Measurements from ENCODE around the gene LMBR1. TPM values are rescaled to one million over a fixed set of nuclear protein-coding genes. Genes with fewer than 3 reads are reported as not detected.
"Not testable (repeated sequence)": the region's sequence is repeated elsewhere in the genome, so short reads cannot be mapped to it uniquely, and the experiment has no call there.

The LMBR1 gene
- total RNA-seq, 1 donor from 2014 or later = 89.1 TPM

GRCh38 chr7:156858523-156858922 is 34.5 kb downstream of the LMBR1 start:
- no peak overlapping the region for H3K27ac Mint-ChIP-seq
- no peak for TF ChIP-seq CTCF (IDR thresholded peaks at IDR 0.05; ENCODE audit: unreplicated experiment)
- no peak for DNase-seq (ENCODE audit: low spot score, unreplicated experiment)
- H3K27me3 Mint-ChIP-seq = no peaks in the 10 kb centered on the region
- peaks cover 70% of the 10 kb centered on the region for H3K36me3 Mint-ChIP-seq (ENCODE audit: insufficient read depth)
- peaks cover 56% of the 10 kb centered on the region for H3K9me3 Mint-ChIP-seq (ENCODE audit: low read depth)
- H3K4me3 Mint-ChIP-seq (ENCODE audit: low read depth) = no peak overlapping the region
- H3K4me1 Mint-ChIP-seq (ENCODE audit: low read depth) = no peaks in the 10 kb centered on the region

GRCh38 chr7:156857757-156858156 is 35.2 kb downstream of the LMBR1 start:
- Mint-ChIP-seq H3K27me3 (no peaks in the 10 kb centered on the region), H3K4me3 (ENCODE audit: low read depth) (no peak overlapping the region), H3K36me3 (ENCODE audit: insufficient read depth) (peaks cover 67% of the 10 kb centered on the region), H3K27ac (no peak overlapping the region), H3K4me1 (ENCODE audit: low read depth) (no peaks in the 10 kb centered on the region), H3K9me3 (ENCODE audit: low read depth) (peaks cover 53% of the 10 kb centered on the region)
- DNase-seq (ENCODE audit: low spot score, unreplicated experiment) = no peak
- TF ChIP-seq CTCF (IDR thresholded peaks at IDR 0.05; ENCODE audit: unreplicated experiment) = no peak

GRCh38 chr7:156854654-156855053 is 38.3 kb downstream of the LMBR1 start:
- H3K9me3 Mint-ChIP-seq (ENCODE audit: low read depth) = peaks cover 33% of the 10 kb centered on the region
- peaks cover 53% of the 10 kb centered on the region for H3K36me3 Mint-ChIP-seq (ENCODE audit: insufficient read depth)
- H3K4me1 Mint-ChIP-seq (ENCODE audit: low read depth) = no peaks in the 10 kb centered on the region
- no peaks in the 10 kb centered on the region for H3K27me3 Mint-ChIP-seq
- no peak overlapping the region for H3K27ac Mint-ChIP-seq
- H3K4me3 Mint-ChIP-seq (ENCODE audit: low read depth) = no peak overlapping the region
- no peak for TF ChIP-seq CTCF (IDR thresholded peaks at IDR 0.05; ENCODE audit: unreplicated experiment)
- DNase-seq (ENCODE audit: low spot score, unreplicated experiment) = no peak

- TF ChIP-seq CTCF (IDR thresholded peaks at IDR 0.05; ENCODE audit: unreplicated experiment) = no peak
- peaks cover 9% of the 10 kb centered on the region for H3K4me1 Mint-ChIP-seq (ENCODE audit: low read depth)
- H3K27me3 Mint-ChIP-seq = no peaks in the 10 kb centered on the region
- H3K36me3 Mint-ChIP-seq (ENCODE audit: insufficient read depth) = peaks cover 26% of the 10 kb centered on the region
- no peak for DNase-seq (ENCODE audit: low spot score, unreplicated experiment)
- H3K4me3 Mint-ChIP-seq (ENCODE audit: low read depth) = no peak overlapping the region
- H3K9me3 Mint-ChIP-seq (ENCODE audit: low read depth) = peaks cover 10% of the 10 kb centered on the region
- H3K27ac Mint-ChIP-seq = no peak overlapping the region
Measured at GRCh38 chr7:156848979-156849378, 44.0 kb downstream of the LMBR1 start.

- peaks cover 7% of the 10 kb centered on the region for H3K9me3 Mint-ChIP-seq (ENCODE audit: low read depth)
- no peak overlapping the region for H3K27ac Mint-ChIP-seq
- peaks cover 9% of the 10 kb centered on the region for H3K4me1 Mint-ChIP-seq (ENCODE audit: low read depth)
- DNase-seq (ENCODE audit: low spot score, unreplicated experiment) = no peak
- H3K27me3 Mint-ChIP-seq = no peaks in the 10 kb centered on the region
- TF ChIP-seq CTCF (IDR thresholded peaks at IDR 0.05; ENCODE audit: unreplicated experiment) = no peak
- H3K4me3 Mint-ChIP-seq (ENCODE audit: low read depth) = no peak overlapping the region
- H3K36me3 Mint-ChIP-seq (ENCODE audit: insufficient read depth) = peaks cover 18% of the 10 kb centered on the region
Measured at GRCh38 chr7:156845379-156846101, 47.4 kb downstream of the LMBR1 start.

GRCh38 chr7:156843582-156843981 is 49.4 kb downstream of the LMBR1 start:
- not testable (repeated sequence) for H3K9me3 Mint-ChIP-seq (ENCODE audit: low read depth); H3K27ac Mint-ChIP-seq; DNase-seq (ENCODE audit: low spot score, unreplicated experiment); H3K4me3 Mint-ChIP-seq (ENCODE audit: low read depth); H3K27me3 Mint-ChIP-seq
- Mint-ChIP-seq H3K4me1 (ENCODE audit: low read depth) (peaks cover 10% of the 10 kb centered on the region), H3K36me3 (ENCODE audit: insufficient read depth) (peaks cover 11% of the 10 kb centered on the region)

Data from progenitor cell of endocrine pancreas (in vitro differentiated cells).